GM12865 (cell line): ENCODE results near the gene FMN1.

Experiments used
- DNase-seq: peaks from one replicate; pipeline ENCODE4 v3.0.0; 2010; ENCODE audit warnings: low read depth
- H3K4me3 ChIP-seq: 2 replicates; pipeline ENCODE4 v1.5.1; 2011; ENCODE audit warnings: mild to moderate bottlenecking, low read depth, low read length, control low read depth
- TF ChIP-seq, protein P1 (sequence below): IDR thresholded peaks from 2 replicates; pipeline ENCODE4 v1.5.1; 2011; ENCODE audit warnings: low read length, control low read depth, low read depth, inconsistent platforms; ENCODE audit not compliant: insufficient read depth; ENCODE audit errors: missing control alignments

The FMN1 gene

DNA sequence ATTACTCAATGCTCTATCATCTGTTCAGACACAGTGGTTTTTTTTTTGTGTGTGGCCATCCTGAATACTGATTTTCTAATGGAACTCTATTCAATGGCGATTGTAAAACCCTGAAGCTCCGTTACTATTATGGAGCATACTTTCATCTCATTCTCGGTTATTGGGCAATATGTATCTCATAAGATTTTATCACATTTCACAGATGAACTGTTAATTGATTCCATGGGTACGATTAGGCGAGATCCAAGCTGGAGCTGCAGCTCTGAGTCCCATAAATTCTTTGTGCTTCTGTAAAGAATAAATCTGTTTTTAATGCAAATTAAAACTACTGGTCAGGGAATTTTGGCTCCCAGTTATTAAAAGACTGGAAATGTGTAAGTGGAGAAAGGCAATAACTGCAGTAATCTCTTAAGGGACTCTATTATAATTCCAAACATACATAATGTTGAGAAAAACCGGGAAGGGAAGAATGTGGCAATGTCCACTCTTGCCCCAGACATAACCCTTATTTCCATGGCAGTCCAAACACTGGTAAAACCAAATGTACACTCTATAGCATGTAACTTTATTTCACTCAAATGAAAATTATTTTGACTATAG, 394.5 kb downstream of the FMN1 start:
- TF ChIP-seq, protein P1, sequence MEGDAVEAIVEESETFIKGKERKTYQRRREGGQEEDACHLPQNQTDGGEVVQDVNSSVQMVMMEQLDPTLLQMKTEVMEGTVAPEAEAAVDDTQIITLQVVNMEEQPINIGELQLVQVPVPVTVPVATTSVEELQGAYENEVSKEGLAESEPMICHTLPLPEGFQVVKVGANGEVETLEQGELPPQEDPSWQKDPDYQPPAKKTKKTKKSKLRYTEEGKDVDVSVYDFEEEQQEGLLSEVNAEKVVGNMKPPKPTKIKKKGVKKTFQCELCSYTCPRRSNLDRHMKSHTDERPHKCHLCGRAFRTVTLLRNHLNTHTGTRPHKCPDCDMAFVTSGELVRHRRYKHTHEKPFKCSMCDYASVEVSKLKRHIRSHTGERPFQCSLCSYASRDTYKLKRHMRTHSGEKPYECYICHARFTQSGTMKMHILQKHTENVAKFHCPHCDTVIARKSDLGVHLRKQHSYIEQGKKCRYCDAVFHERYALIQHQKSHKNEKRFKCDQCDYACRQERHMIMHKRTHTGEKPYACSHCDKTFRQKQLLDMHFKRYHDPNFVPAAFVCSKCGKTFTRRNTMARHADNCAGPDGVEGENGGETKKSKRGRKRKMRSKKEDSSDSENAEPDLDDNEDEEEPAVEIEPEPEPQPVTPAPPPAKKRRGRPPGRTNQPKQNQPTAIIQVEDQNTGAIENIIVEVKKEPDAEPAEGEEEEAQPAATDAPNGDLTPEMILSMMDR = no peak
- H3K4me3 ChIP-seq = no peak overlapping the region
- no peak for DNase-seq

DNA sequence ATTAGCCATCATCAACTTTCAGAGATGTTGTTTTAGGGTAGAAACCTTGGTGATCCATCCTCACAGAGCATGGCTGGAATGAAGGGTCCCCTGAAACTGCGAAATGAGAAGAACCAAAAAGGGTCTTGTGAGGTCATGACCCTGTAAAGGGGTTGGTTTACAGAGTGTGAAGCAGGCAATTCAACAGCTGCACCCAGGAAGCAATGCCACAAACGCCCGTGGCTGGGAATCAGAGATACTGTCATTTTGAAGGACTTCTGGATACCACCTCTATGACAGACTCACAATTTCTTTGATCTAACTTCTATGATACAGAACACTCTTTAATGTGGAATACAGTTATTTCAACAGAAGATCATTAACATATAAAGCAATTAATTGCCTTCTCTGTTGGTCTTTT, 397.7 kb downstream of the FMN1 start:
- no peak for DNase-seq
- TF ChIP-seq, protein P1 = no peak
- H3K4me3 ChIP-seq = no peak overlapping the region

DNA sequence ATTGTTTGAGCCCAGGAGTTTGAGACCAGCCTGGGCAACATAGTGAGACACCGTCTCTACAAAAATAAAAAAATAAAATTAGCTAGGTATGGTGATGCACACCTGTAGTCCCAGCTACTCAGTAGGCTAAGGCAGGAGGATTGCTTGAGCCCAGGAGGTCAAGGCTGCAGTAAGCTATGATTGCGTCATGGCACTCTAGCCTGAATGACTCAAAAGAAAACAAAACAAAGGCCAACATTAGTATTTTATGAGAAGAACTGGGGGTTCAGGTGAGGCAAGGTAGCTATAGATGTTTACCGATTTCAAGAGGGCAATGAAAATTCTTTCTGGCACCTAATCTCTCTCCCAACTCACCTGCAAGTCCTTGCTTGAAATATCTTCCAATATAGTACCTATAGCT, 399.5 kb downstream of the FMN1 start:
- no peak for DNase-seq
- TF ChIP-seq, protein P1 = no peak
- no peak overlapping the region for H3K4me3 ChIP-seq

DNA sequence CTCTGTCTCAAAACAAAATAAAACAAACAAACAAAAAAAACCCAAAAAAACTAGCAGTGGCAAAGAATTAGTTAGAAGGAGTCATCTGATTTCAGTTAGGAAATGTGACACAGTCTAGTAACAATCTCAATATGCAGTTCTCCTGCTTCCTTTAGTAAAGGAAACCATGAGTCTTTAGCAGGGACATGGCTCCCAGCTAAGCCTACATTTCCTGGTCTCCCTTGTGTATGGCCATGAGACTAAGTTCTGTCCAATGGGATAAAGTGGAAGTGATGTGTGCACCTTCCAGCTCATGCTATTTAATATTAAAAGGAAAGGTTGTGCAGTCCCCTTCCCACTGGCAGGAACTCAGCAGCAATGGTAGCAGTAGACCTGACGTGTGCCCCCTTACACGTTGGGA, 402.1 kb downstream of the FMN1 start:
- DNase-seq = no peak
- TF ChIP-seq, protein P1 = no peak
- no peak overlapping the region for H3K4me3 ChIP-seq

DNA sequence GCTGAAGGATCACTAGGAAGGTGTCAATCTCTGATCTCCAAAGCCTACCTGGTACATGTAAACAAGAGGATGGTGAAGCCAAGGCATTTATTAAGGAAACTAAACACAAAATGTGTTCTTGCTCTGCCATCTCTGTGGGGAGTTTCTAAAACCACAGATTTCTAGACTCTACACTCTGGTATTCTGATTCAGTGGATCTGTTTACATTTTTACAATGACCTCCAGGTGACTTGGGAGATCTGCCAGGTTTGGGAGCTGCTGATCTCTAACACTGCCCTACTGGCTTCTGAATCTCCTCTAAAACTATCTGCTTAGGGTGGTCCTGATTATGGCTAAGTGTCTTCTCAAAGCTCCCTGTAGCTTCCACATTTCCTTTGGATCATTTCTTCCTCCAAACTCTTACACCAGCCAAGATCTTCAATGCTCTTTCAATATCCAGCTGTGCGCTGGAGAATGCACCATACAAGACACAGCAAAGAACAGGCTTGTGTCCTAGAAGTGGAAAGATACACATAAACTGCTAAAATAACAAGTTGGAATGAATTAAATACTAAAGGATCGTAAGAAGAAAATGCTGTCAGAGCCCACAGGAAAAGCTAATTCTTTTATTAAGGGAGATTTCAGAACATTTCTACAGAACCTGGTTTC, 404.0 kb downstream of the FMN1 start:
- TF ChIP-seq, protein P1 = no peak
- DNase-seq = no peak
- H3K4me3 ChIP-seq = no peak overlapping the region

DNA sequence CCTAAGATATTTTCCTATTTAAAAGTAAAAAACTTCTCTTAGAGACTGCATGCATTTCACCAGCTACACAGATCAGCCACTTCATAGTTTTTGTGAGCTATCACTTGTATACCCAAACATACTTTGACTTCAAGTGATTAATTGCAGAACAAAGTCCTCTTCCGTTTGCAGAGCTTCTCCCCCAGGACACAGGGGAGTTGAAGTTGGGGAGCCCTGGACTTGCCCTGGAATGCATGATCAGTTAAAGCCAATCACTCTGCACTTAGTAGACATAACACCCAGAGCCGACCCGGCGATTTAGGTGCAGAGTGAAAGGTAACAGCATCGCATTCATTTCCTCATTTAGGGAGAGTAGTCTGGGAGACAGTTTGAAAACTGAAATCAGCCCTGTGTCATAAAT, 406.6 kb downstream of the FMN1 start:
- TF ChIP-seq, protein P1 = no peak
- DNase-seq = no peak
- H3K4me3 ChIP-seq = no peak overlapping the region

DNA sequence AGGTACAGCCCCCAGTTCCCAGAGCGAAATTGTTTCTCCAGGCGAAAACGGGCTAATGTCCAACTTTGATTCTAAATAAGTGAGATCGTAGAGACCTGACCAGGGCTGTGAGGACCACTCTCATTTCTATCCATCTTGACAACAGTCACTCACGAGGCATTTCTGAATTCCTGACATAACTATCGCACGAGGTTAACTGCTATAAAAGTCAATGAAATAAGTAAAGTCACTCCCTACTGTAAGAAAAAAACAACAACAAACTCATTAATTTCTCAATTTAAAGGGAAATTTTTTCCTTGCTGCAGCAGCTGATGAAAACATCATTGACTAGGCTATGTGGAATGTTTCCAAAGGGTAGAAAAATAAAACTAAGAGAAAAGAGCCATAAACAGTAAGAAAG, 407.6 kb downstream of the FMN1 start:
- TF ChIP-seq, protein P1 = no peak
- DNase-seq = no peak
- H3K4me3 ChIP-seq = no peak overlapping the region
